SHP77 (cell line): ENCODE results near the gene SOX13.

ENCODE experiments used
- DNase-seq, 2 experiments: peaks; one replicate each; lab custom pipeline; 2025; lab: John Stamatoyannopoulos, UW

SOX13 gene

GRCh38 chr1:204130981-204131892 is 58.3 kb downstream of the SOX13 start:
- no peak for DNase-seq

DNA sequence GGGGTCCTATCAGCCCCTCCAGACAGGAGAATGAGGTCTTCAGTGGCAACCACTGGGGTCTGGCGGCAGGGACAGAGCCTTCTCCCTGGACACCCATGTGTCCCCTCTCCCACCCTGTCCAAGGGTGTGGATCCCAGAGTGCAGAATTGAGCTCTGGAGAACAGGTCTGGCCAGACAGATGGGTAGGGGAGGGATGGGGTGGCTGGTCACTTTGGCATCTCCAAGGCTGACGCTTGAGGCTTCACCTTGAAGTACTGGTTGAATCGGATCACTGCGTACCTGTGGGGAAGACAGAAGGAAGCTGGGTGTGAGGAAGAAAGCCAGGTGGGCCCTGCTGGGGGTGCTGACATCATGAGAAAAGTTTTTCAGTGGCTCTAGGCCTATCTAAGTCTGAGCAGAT is 59.1 kb downstream of the SOX13 start:
- no peak for DNase-seq

DNA sequence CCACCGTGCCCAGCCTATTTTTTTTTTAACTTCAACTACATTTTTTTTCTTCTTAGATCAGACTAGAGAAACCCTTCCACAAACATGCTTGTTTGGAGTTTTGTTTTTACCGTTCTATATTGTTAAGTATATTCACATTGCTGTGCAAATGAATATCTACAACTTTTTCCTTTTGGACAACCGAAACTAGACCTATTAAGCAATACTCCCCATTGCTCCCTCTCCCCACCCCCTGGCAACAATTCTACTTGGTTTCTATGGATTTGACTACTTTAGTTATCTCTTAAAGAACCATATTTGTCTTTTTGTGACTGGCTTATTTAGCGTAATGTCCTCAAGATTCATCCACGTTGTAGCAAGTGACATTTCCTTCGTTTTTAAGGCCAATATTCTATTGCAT is 59.8 kb downstream of the SOX13 start:
- no peak for DNase-seq

GRCh38 chr1:204134103-204134502 is 61.2 kb downstream of the SOX13 start:
- DNase-seq, result no peak

- no peak for DNase-seq
These were observed 63.9 kb downstream of the SOX13 start for GRCh38 chr1:204136814-204137213.

DNA sequence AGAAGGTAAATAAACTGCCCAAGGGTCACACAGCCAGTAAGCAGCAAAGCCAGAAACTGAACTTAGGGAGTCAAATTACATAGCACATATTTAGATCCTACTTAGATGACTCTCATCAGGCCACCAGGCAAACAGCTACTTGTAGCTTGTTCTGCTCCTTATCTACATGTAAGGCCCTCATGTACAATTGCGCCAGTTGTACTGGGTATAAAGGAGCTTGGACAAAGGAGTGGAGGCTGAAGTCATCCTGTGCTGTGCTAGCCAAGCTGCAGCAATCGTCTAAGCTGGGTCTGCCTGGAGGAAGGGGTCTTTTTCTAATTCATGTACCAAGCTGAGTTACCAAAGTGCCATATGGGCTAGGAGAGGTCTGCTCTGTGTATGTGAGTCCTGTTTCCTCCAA is 66.2 kb downstream of the SOX13 start:
- DNase-seq, result no peak

DNA sequence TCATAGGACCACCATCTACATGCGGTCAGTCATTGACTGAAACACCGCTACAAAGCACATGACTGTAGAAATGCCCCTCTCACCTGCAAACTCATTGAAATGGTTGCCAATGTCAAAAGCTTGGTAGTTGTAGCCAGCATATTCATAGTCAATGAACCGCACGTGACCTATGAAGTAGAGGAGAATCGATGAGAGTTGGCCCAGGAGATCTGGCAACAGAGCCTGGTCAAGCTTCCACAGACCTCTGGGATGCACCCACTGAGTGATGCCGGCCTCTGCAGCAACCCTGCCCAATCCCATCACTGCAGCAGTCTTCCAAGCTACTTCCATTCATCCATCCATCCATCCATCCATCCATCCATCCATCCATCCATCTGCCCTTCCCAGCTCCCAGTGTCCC is 67.0 kb downstream of the SOX13 start:
- no peak for DNase-seq

DNA sequence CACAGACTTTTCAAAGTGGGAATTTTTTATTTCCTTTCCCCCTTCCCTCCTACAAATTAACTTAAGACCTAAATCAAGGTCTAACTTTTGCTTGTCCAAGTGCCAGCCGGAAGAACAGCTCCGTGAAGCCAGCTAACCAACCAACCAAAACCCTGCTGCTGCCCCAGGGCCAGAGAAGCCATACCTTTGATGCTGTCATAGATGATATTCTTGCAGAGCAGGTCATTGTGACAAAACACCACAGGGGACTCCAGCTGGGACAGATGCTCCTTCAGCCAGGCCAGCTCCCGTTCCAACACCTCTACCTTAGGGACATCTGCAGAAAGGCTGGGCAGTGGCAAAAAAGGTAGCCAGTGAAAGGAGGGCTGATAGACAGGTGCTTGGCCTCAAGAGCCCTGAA is 68.2 kb downstream of the SOX13 start:
- no peak for DNase-seq

- no peak for DNase-seq
These were observed 69.4 kb downstream of the SOX13 start for GRCh38 chr1:204142032-204142974.

- DNase-seq, result no peak
These were observed 70.5 kb downstream of the SOX13 start for GRCh38 chr1:204143276-204144041.

GRCh38 chr1:204145033-204145504 is 72.2 kb downstream of the SOX13 start:
- DNase-seq, result no peak

DNA sequence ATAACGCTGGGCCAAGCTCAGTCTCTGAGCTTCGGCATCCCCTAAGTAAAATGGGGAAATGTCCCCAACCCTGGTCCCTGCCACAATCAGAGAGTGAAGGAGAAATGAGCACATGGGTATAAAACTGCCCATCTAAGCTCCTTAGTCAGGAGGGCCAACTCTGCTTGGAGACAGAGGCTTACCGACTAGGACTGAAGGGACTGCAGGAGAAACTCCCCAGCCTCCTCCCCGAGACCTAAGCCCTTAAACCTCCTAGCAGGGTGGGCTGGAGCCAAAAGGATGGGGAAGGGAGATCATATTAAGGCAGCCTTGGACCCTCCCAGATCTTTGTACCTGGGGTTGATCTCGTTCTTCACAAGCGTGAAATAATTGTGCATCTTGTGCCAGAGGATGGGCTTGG is 73.4 kb downstream of the SOX13 start:
- no peak for DNase-seq

GRCh38 chr1:204146965-204147364 is 74.0 kb downstream of the SOX13 start:
- no peak for DNase-seq

DNA sequence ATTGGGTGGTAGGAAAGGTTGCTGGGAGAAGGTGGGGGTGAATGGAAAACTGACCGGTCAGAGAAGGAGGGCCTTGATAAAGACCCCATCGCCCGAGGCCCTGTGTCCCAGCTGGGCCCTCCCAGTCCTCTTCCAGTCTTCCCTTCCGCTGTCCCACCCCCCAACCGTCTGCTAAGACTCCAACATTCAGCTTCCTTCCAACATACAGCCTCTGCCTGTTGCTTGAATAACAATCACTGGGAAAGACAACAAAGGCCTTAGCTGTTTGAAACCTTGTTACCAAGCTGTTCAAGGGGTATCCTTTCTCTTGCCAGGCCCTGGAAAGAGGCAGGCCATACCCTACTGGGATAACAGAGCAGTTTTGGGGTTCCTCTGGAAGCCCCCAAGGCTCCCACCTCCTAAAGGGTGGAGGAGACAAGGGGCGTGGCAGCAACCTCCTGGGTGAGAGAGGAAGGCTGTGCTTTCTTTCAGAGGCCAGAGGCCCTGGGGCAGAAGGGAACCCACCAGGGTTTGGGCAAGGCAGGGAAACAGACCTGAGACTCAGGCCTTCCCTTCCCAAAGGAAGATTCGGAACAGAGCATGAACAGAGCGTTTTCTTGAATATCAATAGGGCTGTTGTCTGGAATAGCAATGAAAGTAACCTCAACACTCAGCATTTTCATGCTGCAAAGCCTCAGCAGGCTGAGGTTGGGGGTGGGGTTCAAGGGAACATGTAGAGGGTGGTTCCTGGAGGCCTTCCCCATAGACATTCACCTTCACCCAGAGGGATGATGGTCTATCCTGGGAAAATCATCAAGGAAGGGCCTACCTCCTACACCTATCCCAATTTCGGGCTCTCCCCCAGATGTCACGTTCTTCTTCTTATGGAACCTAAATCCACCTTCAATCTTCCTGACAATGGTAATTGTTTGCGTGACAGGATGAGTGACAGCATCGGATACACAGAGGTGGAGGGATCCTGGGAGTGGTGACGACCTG is 74.8 kb downstream of the SOX13 start:
- no peak for DNase-seq

DNA sequence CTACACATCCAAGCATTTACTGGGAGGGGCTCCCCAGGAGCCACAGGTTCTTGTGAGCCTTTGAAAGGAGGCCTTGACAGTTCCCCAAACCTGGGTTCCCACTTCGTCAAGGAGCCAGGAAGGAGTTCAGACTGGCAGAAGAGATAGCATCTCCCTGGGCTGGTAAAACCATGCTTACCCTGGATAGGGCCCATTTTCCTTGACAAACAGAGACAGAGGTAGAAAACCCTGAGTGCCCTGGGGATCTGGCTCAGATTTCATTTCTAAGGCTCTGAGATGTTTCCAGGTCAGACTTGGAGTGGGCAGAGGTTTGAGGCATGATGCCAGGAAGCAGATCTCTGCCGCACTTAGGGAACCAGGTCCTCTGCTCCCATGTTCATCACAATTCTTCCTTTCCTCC is 76.2 kb downstream of the SOX13 start:
- DNase-seq, result no peak

GRCh38 chr1:204149635-204150565 is 77.0 kb downstream of the SOX13 start:
- no peak for DNase-seq

DNA sequence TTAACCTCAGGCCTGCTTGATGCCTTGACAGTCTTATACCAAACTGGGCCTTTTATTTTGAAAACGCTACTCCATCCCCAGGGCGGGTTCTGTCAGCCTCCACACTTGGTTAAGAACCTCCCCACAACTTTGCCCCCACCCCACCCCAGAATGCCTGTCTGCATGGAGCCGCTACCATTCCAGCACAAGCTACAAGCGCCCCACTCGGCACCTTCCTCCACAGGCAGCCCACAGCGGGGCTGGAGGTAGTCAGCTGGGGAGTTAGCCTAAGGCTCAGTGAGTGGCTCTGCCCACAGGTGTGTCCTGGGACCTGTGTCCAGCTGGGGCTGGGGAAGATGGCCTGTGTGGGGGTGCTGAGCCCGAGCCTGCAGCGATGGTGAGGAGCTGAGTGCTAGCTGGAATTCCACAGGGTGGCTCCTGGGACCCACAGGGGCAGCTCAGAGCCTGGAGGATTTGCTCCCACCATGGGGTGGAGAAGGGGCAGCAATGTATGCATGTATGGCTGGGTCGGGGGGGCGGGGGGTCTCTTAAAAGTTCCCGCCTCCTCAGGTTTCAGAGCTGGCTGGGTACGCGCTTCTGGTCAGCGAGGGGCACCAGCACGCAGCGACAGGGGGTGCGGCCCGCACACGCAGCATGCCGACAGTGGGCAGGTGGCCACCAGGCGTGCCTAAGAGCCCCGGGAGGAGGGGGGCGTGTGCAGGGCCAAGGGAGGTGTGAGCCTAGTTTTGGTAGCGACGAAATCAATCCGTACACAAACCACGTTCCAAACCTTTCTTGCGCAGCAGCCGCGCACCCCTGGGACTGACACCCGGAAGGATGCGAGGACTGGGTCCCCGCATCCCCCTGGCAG is 78.0 kb downstream of the SOX13 start:
- no peak for DNase-seq

- peak; percentile 47 to 77 for DNase-seq
These were observed 78.8 kb downstream of the SOX13 start, which contains the start of gene ETNK2 for GRCh38 chr1:204151552-204152309. Gene ETNK2, minus strand, starts transcription at chr1:204152044. Its CDS starts 192 bp downstream, at chr1:204151852.
